ENCODE measurements around the gene ABCB8.

DNA sequence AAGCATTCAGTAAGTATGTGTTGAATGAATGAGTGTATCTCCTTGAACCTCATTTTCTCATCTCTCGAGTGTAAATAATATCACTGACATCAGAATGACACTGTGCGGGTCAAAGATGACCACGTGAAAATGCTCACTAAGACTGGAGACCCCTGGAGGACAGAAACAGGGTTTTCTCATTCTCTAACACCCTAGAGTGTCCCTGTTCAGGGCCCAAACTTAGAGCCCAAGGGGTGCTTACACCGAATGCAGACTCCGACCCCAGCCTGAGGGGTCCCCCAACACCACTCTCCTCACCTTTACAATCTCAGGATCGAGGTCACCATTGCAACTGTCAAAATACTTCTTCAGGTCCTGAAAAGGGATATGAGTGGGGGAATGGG is 28.0 kb downstream of the ABCB8 start:
- TF ChIP-seq, protein P1, sequence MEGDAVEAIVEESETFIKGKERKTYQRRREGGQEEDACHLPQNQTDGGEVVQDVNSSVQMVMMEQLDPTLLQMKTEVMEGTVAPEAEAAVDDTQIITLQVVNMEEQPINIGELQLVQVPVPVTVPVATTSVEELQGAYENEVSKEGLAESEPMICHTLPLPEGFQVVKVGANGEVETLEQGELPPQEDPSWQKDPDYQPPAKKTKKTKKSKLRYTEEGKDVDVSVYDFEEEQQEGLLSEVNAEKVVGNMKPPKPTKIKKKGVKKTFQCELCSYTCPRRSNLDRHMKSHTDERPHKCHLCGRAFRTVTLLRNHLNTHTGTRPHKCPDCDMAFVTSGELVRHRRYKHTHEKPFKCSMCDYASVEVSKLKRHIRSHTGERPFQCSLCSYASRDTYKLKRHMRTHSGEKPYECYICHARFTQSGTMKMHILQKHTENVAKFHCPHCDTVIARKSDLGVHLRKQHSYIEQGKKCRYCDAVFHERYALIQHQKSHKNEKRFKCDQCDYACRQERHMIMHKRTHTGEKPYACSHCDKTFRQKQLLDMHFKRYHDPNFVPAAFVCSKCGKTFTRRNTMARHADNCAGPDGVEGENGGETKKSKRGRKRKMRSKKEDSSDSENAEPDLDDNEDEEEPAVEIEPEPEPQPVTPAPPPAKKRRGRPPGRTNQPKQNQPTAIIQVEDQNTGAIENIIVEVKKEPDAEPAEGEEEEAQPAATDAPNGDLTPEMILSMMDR (IDR thresholded peaks at IDR 0.05) = no peak
- TF ChIP-seq EZH2 (IDR thresholded peaks at IDR 0.05) = no peak

Data from neural progenitor cell (in vitro differentiated cells).